ENCODE results near the gene MDH1.
"Not testable (repeated sequence)": the region's sequence is repeated elsewhere in the genome, so short reads cannot be mapped to it uniquely, and the experiment has no call there.

MDH1 gene

GRCh38 chr2:63588385-63589147, at the start of gene MDH1, which contains the start of gene WDPCP:
Gene MDH1, plus strand, starts transcription at chr2:63588963. Its CDS starts 81 bp downstream, at chr2:63589044.
Gene WDPCP, minus strand, starts transcription at chr2:63588477. Its CDS starts 206 bp downstream, at chr2:63588271.
- Histone ChIP-seq H3K4me2 (peak within 1 kb of the TSS; percentile 93), H3K4me3 (peak within 1 kb of the TSS; percentile 91), H3K36me3 (peaks cover 8% of the 10 kb centered on the region), H3K27ac (peak within 1 kb of the TSS; percentile 81), H3K27me3 (no peaks in the 10 kb centered on the region), H3K9ac (peak within 1 kb of the TSS; percentile 89), H3K9me3 (no peaks in the 10 kb centered on the region), H3K4me1 (peaks cover 43% of the 10 kb centered on the region), H4K20me1 (peaks cover 41% of the 10 kb centered on the region)
- no peak for TF ChIP-seq Cebpa-rat (IDR thresholded peaks at IDR 0.05)

- Histone ChIP-seq H4K20me1 (no peaks in the 10 kb centered on the region), H3K27ac (no peak overlapping the region), H3K4me2 (no peak overlapping the region), H3K36me3 (no peaks in the 10 kb centered on the region), H3K9me3 (peaks cover 10% of the 10 kb centered on the region; the same call in 1 of the 2 replicates), H3K4me1 (no peaks in the 10 kb centered on the region), H3K4me3 (no peak overlapping the region), H3K9ac (no peak overlapping the region), H3K27me3 (no peaks in the 10 kb centered on the region)
- no peak for TF ChIP-seq Cebpa-rat (IDR thresholded peaks at IDR 0.05)
These were observed 49.2 kb upstream of the MDH1 start for GRCh38 chr2:63539416-63540162.

DNA sequence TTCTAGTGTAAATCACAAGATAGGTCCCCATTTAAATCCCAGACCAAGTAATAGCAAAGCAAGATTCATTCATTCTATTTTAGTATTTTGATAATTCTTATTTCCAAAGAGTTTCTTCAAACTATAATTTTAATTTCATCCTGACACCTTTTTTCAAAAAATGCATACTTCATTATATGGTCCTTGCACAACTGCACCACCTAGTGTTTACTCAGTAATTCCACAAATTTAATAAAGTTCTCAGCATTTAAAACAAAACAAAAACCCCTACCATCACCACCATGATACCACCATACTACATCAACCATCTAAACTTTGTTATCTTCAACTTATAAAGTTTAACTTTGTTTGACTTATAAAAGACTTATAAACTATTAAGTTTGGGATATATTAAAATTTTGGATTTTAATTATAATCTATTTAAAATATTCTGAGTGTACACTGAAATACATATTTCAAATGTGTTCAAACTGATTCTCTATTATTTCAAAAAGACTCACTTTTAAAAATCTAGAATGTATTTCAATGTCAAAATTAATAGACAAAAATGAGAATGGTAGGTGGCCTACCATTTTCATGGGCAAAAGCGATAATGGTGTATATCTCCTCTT, 44.6 kb upstream of the MDH1 start:
- Histone ChIP-seq H3K4me3 (no peak overlapping the region), H3K27ac (no peak overlapping the region), H3K36me3 (no peaks in the 10 kb centered on the region), H3K9me3 (no peaks in the 10 kb centered on the region), H3K27me3 (no peaks in the 10 kb centered on the region), H3K4me1 (no peaks in the 10 kb centered on the region), H3K4me2 (no peak overlapping the region), H4K20me1 (no peaks in the 10 kb centered on the region), H3K9ac (no peak overlapping the region)
- TF ChIP-seq Cebpa-rat (IDR thresholded peaks at IDR 0.05), result no peak

DNA sequence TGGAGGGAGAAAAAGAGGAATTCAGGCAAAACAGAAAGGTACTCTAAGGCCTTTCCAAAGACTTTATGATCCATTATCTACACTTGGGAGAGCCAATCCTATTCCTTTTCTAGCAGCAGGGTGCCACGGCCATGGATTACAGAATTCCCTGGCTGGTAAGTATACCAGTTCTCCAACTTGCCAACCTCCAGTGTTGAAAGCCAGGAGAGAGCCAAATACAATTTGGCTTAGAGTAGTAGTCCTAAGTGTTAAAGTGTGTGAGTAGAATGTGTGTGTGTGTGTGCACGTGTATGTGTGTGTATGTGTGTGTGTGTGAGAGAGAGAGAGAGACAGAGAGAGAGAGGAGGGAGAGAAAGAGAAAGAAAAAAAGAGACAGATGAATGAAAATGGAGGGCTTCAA, 43.7 kb upstream of the MDH1 start:
- Histone ChIP-seq H3K4me2 (no peak overlapping the region), H3K9ac (no peak overlapping the region), H3K9me3 (no peaks in the 10 kb centered on the region), H3K36me3 (no peaks in the 10 kb centered on the region), H3K27me3 (no peaks in the 10 kb centered on the region), H3K4me1 (peaks cover 1% of the 10 kb centered on the region; the same call in 1 of the 2 replicates), H4K20me1 (no peaks in the 10 kb centered on the region), H3K4me3 (no peak overlapping the region), H3K27ac (no peak overlapping the region)
- no peak for TF ChIP-seq Cebpa-rat (IDR thresholded peaks at IDR 0.05)

DNA sequence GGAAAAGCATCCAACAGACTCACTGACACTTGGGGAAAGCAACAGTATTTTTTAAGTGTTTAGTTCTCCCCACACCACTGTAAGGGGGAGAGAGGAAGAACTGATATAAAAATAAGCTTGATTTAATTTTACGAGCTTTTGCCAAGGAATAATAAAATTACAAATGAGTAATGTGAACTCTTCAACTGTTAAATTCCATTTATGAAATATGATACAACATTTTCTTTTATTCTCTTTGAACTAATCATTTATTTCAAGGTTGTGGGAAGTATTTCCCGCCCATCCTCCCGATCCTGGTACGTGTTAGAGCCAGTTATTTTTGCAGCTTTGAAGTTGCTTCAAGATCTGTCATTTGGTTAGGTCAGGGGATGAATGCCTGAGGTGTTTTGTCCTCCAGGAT, 35.7 kb upstream of the MDH1 start:
- H3K4me2 ChIP-seq, result no peak overlapping the region
- peaks cover 10% of the 10 kb centered on the region; the same call in 1 of the 2 replicates for H3K36me3 ChIP-seq
- no peak for TF ChIP-seq Cebpa-rat (IDR thresholded peaks at IDR 0.05)
- H3K27ac ChIP-seq, result no peak overlapping the region
- no peaks in the 10 kb centered on the region for H4K20me1 ChIP-seq
- H3K9ac ChIP-seq, result no peak overlapping the region
- no peaks in the 10 kb centered on the region for H3K27me3 ChIP-seq
- H3K4me1 ChIP-seq, result peaks cover 16% of the 10 kb centered on the region
- H3K4me3 ChIP-seq, result no peak overlapping the region
- H3K9me3 ChIP-seq, result peaks cover 21% of the 10 kb centered on the region

- no peak for TF ChIP-seq Cebpa-rat (IDR thresholded peaks at IDR 0.05)
- H4K20me1 ChIP-seq, result no peaks in the 10 kb centered on the region
- peaks cover 18% of the 10 kb centered on the region for H3K4me1 ChIP-seq
- peaks cover 44% of the 10 kb centered on the region for H3K9me3 ChIP-seq
- no peak overlapping the region for H3K9ac ChIP-seq
- H3K4me2 ChIP-seq, result no peak overlapping the region
- H3K4me3 ChIP-seq, result no peak overlapping the region
- H3K27me3 ChIP-seq, result no peaks in the 10 kb centered on the region
- no peak overlapping the region for H3K27ac ChIP-seq
- H3K36me3 ChIP-seq, result peaks cover 10% of the 10 kb centered on the region; the same call in 1 of the 2 replicates
These were observed 33.5 kb upstream of the MDH1 start for GRCh38 chr2:63555299-63555698.

DNA sequence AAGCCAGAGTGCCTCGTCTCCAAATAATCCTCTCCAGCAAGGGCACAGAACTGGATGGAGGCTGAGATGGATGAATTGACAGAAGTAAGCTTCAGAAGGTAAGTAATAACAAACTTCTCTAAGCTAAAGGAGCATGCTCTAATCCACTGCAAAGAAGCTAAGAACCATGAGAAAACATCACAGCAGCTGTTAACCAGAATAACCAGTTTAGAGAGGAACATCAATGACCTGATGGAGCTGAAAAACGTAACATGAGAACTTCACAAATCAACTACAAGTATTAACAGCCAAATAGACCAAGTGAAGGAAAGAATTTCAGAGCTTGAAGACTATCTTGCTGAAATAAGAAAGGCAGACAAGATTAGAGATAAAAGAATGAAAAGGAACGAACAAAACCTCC, 32.8 kb upstream of the MDH1 start:
- Histone ChIP-seq H3K9ac (no peak overlapping the region), H3K27ac (no peak overlapping the region), H3K4me3 (no peak overlapping the region), H4K20me1 (no peaks in the 10 kb centered on the region), H3K9me3 (peaks cover 50% of the 10 kb centered on the region), H3K36me3 (peaks cover 10% of the 10 kb centered on the region; the same call in 1 of the 2 replicates), H3K27me3 (no peaks in the 10 kb centered on the region), H3K4me2 (no peak overlapping the region), H3K4me1 (peaks cover 16% of the 10 kb centered on the region)
- no peak for TF ChIP-seq Cebpa-rat (IDR thresholded peaks at IDR 0.05)

DNA sequence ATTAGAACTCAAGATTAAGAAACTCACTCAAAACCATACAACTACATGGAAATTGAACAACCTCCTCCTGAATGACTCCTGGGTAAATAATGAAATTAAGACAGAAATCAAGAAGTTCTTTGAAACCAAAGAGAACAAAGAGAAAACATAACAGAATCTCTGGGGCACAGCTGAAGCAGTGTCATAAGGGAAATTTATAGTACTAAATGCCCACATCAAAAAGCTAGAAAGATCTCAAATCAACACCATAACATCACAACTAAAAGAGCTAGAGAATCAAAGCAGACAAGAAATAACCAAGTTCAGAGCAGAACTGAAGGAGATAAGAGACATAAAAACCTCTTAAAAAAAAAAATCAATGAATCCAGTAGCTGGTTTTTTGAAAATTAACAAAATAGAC, 30.9 kb upstream of the MDH1 start:
- Histone ChIP-seq H3K36me3 (peaks cover 14% of the 10 kb centered on the region; the same call in 1 of the 2 replicates), H3K4me1 (peaks cover 16% of the 10 kb centered on the region), H3K9me3 (peaks cover 54% of the 10 kb centered on the region), H3K4me2 (peak overlapping the region; percentile 37; the same call in 1 of the 2 replicates)
- H3K27me3 ChIP-seq, H3K4me3 ChIP-seq, H4K20me1 ChIP-seq, H3K27ac ChIP-seq, H3K9ac ChIP-seq: not testable (repeated sequence)

DNA sequence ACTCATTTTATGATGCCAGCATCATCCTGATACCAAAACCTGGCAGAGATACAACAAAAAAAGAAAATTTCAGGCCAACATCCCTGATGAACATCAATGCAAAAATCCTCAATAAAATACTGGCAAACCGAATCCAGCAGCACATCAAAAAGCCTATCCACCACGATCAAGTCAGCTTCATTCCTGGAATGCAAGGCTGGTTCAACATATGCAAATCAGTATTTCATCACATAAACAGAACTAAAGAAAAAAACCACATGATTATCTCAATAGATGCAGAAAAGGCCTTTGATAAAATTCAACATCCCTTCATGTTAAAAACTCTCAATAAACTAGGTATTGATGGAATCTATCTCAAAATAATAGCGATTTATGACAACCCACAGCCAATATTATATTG, 29.8 kb upstream of the MDH1 start:
- not testable (repeated sequence) for H3K9ac ChIP-seq, H3K27me3 ChIP-seq, H3K4me2 ChIP-seq, H3K27ac ChIP-seq, H4K20me1 ChIP-seq, H3K4me3 ChIP-seq
- H3K9me3 ChIP-seq, result peaks cover 54% of the 10 kb centered on the region
- H3K36me3 ChIP-seq, result peaks cover 14% of the 10 kb centered on the region; the same call in 1 of the 2 replicates
- H3K4me1 ChIP-seq, result peaks cover 16% of the 10 kb centered on the region

DNA sequence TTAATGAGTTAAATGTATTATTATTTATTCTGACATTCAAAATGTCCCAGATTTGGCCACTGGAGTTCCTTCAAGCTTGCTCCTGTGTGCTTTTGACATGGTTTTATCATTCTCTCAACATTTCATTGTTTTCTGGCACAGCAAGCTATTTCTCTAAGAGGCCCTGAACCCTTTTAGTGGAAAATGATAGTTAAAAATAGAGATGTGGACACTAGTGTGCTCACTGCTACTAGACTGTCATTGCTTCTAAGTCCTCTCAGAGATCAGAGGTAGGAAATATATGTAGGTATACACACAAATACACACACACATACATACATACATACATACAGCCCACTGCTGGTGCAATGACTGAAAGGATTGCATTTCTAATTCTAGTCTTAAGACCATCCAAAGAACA, 26.0 kb upstream of the MDH1 start:
- peaks cover 9% of the 10 kb centered on the region; the same call in 1 of the 2 replicates for H3K36me3 ChIP-seq
- H3K9me3 ChIP-seq, result peaks cover 52% of the 10 kb centered on the region
- TF ChIP-seq Cebpa-rat (IDR thresholded peaks at IDR 0.05), result no peak
- no peaks in the 10 kb centered on the region for H4K20me1 ChIP-seq
- H3K4me1 ChIP-seq, result peaks cover 9% of the 10 kb centered on the region
- H3K27ac ChIP-seq, result no peak overlapping the region
- H3K27me3 ChIP-seq, result no peaks in the 10 kb centered on the region
- no peak overlapping the region for H3K4me2 ChIP-seq
- H3K4me3 ChIP-seq, result no peak overlapping the region
- no peak overlapping the region for H3K9ac ChIP-seq
